ENCODE results near the gene PRSS53. TPM values are rescaled to one million over a fixed set of nuclear protein-coding genes. Genes with fewer than 3 reads are reported as not detected.
A peak's percentile ranks its signal among the peaks of the same experiment; 100 is the strongest.

PRSS53 gene
- total RNA-seq, 1 experiment from 2014 or later, result 3.8 TPM

GRCh38 chr16:31055613-31056012 is 33.1 kb downstream of the PRSS53 start:
- Histone ChIP-seq H3F3A (ENCODE audit: low read length, unreplicated experiment) (no peaks in the 10 kb centered on the region), H3K36me3 (ENCODE audit: low read depth, low read length) (peaks cover 4% of the 10 kb centered on the region), H3K9me3 (ENCODE audit: low read length) (no peaks in the 10 kb centered on the region), H3K27ac (ENCODE audit: low read length) (no peak overlapping the region), H3K9ac (ENCODE audit: low read length) (no peak overlapping the region), H4K20me1 (ENCODE audit: low read length) (no peaks in the 10 kb centered on the region), H3K9me2 (replicated peaks; ENCODE audit: low read length) (no peaks in the 10 kb centered on the region), H2AFZ (ENCODE audit: low read length) (no peak overlapping the region), H3K4me2 (ENCODE audit: low read length) (no peak overlapping the region), H3K27me3 (ENCODE audit: low read length) (no peaks in the 10 kb centered on the region), H3K79me2 (ENCODE audit: low read length) (no peaks in the 10 kb centered on the region), H3K4me1 (ENCODE audit: insufficient read depth, low read length) (peaks cover 13% of the 10 kb centered on the region), H3K4me3 (ENCODE audit: low read length) (no peak overlapping the region)
- BruUV-seq (replicated peaks), result TSS peak; percentile 27
- ChIA-PET POLR2A (ENCODE audit: unreplicated experiment) (no interaction called here), CTCF (no interaction called here)
- intact Hi-C loops (cut with micrococcal nuclease), result no loop called here
- TF ChIP-seq CTCF (conservative IDR thresholded peaks at IDR 0.05; ENCODE audit: low read depth, low read length) (no peak), EZH2 (IDR thresholded peaks at IDR 0.05; ENCODE audit: low read length, unreplicated experiment) (no peak), EZH2phosphoT487 (IDR thresholded peaks at IDR 0.05; ENCODE audit: borderline replicate concordance, low read length) (no peak)
- DNase-seq (no peak), ATAC-seq (no peak)

- Histone ChIP-seq H3K9me2 (replicated peaks; ENCODE audit: low read length) (no peaks in the 10 kb centered on the region), H3K36me3 (ENCODE audit: low read depth, low read length) (no peaks in the 10 kb centered on the region), H3K9ac (ENCODE audit: low read length) (no peak overlapping the region), H3F3A (ENCODE audit: low read length, unreplicated experiment) (no peaks in the 10 kb centered on the region), H3K27ac (ENCODE audit: low read length) (peak overlapping the region; percentile 74), H4K20me1 (ENCODE audit: low read length) (no peaks in the 10 kb centered on the region), H3K4me1 (ENCODE audit: insufficient read depth, low read length) (peaks cover 13% of the 10 kb centered on the region), H3K79me2 (ENCODE audit: low read length) (no peaks in the 10 kb centered on the region), H3K27me3 (ENCODE audit: low read length) (no peaks in the 10 kb centered on the region), H3K9me3 (ENCODE audit: low read length) (no peaks in the 10 kb centered on the region), H3K4me3 (ENCODE audit: low read length) (no peak overlapping the region), H3K4me2 (ENCODE audit: low read length) (peak overlapping the region; percentile 57), H2AFZ (ENCODE audit: low read length) (peak overlapping the region; percentile 45; the same call in 1 of the 2 replicates)
- ChIA-PET CTCF (no interaction called here), POLR2A (ENCODE audit: unreplicated experiment) (no interaction called here)
- peak; percentile 97 for ATAC-seq
- intact Hi-C loops (cut with micrococcal nuclease), result no loop called here
- no TSS peak for BruUV-seq (replicated peaks)
- no peak for TF ChIP-seq EZH2phosphoT487 (IDR thresholded peaks at IDR 0.05; ENCODE audit: borderline replicate concordance, low read length)
- no peak for TF ChIP-seq EZH2 (IDR thresholded peaks at IDR 0.05; ENCODE audit: low read length, unreplicated experiment)
- TF ChIP-seq CTCF (conservative IDR thresholded peaks at IDR 0.05; ENCODE audit: low read depth, low read length), result no peak
- peak; percentile 91 for DNase-seq
These were observed 36.6 kb downstream of the PRSS53 start for GRCh38 chr16:31052114-31052513.

GRCh38 chr16:31050280-31051030 is 38.3 kb downstream of the PRSS53 start:
- Histone ChIP-seq H2AFZ (ENCODE audit: low read length) (no peak overlapping the region), H3K4me3 (ENCODE audit: low read length) (no peak overlapping the region), H3K9me3 (ENCODE audit: low read length) (no peaks in the 10 kb centered on the region), H3K27ac (ENCODE audit: low read length) (no peak overlapping the region), H3K79me2 (ENCODE audit: low read length) (no peaks in the 10 kb centered on the region), H3K36me3 (ENCODE audit: low read depth, low read length) (no peaks in the 10 kb centered on the region), H3K27me3 (ENCODE audit: low read length) (no peaks in the 10 kb centered on the region), H3F3A (ENCODE audit: low read length, unreplicated experiment) (no peaks in the 10 kb centered on the region), H4K20me1 (ENCODE audit: low read length) (no peaks in the 10 kb centered on the region), H3K9me2 (replicated peaks; ENCODE audit: low read length) (no peaks in the 10 kb centered on the region), H3K4me2 (ENCODE audit: low read length) (no peak overlapping the region), H3K9ac (ENCODE audit: low read length) (no peak overlapping the region), H3K4me1 (ENCODE audit: insufficient read depth, low read length) (peaks cover 13% of the 10 kb centered on the region)
- BruUV-seq (replicated peaks), result no TSS peak
- POLR2A ChIA-PET (ENCODE audit: unreplicated experiment), result no interaction called here
- no peak for ATAC-seq
- CTCF ChIA-PET, result no interaction called here
- no peak for DNase-seq
- TF ChIP-seq EZH2 (IDR thresholded peaks at IDR 0.05; ENCODE audit: low read length, unreplicated experiment) (no peak), CTCF (conservative IDR thresholded peaks at IDR 0.05; ENCODE audit: low read depth, low read length) (no peak), EZH2phosphoT487 (IDR thresholded peaks at IDR 0.05; ENCODE audit: borderline replicate concordance, low read length) (no peak)
- intact Hi-C loops (cut with micrococcal nuclease), result no loop called here
